GM23248 (cell line): ENCODE results near the gene CFB.

Source experiments
- EZH2 ChIP-seq: fragments of 200-600 bp; sonication (generic); IDR thresholded peaks from 2 replicates; pipeline ENCODE4 v1.6.1; 2018; ENCODE audit warnings: antibody characterized with exemption, mild to moderate bottlenecking; ENCODE audit not compliant: insufficient read depth, poor library complexity, severe bottlenecking
- EZH2phosphoT487 ChIP-seq: fragments of 200-600 bp; sonication (generic); IDR thresholded peaks from 2 replicates; pipeline ENCODE4 v1.6.1; 2018; ENCODE audit warnings: antibody characterized with exemption, moderate library complexity, mild to moderate bottlenecking, low read depth; ENCODE audit not compliant: insufficient read depth

- TF ChIP-seq EZH2 = no peak
- TF ChIP-seq EZH2phosphoT487 = no peak
Observed at GRCh38 chr6:31905041-31905440, 40.9 kb upstream of the CFB start.
